Inflammatory macrophage treated with lipopolysaccharide for 4 hours (primary cell): Measurements from ENCODE around the gene PRKN.

Source experiments
- DNase-seq: peaks from one replicate; pipeline ENCODE4 v3.0.0-alpha.2; 2020

PRKN gene

DNA sequence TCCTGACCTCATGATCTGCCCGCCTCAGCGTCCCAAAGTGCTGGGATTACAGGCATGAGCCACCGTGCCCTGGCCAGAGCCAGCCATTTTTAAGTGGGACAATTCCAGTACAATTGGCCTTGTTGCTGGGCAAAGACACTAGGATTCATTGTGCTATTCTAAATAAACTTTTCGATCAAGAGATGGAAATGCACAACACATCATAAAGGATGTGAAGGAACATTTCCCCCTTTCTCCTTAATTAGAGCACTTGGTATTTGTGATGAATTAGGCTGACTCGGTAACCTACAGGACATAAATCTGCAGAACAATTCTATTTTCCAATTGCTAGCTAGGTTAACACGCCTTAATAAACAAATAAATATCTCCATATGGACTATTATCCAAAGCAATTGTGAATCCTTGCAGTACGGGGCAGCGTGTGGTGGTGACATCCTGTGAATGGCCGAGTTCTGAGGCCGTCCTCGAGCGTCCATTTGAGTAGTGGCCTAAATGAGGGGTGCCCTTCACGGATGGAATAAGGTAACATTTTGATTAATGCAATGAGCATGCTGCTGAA lies 1047.5 kb downstream of the PRKN start:
- no peak for DNase-seq

DNA sequence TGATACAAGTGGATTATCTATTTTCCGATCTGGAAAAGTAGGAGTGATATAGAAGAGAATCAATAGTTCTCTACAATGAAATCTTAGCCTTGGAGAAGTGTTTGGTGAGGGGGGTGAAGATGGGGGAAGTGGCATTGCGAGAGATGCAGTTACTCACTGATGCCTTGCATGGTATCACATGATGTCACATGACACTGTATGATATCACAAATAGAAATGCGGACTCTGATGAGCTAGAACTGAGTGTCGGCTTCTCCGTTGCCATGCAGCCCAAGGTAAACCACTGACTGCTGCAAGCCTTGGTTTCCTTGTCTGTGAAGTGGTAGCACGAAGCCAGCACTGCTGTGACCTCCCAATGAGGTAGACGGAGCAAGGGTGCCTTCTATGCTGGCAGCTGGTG lies 1050.4 kb downstream of the PRKN start:
- DNase-seq, result no peak

GRCh38 chr6:161676586-161676985 lies 1051.0 kb downstream of the PRKN start:
- DNase-seq, result no peak

DNA sequence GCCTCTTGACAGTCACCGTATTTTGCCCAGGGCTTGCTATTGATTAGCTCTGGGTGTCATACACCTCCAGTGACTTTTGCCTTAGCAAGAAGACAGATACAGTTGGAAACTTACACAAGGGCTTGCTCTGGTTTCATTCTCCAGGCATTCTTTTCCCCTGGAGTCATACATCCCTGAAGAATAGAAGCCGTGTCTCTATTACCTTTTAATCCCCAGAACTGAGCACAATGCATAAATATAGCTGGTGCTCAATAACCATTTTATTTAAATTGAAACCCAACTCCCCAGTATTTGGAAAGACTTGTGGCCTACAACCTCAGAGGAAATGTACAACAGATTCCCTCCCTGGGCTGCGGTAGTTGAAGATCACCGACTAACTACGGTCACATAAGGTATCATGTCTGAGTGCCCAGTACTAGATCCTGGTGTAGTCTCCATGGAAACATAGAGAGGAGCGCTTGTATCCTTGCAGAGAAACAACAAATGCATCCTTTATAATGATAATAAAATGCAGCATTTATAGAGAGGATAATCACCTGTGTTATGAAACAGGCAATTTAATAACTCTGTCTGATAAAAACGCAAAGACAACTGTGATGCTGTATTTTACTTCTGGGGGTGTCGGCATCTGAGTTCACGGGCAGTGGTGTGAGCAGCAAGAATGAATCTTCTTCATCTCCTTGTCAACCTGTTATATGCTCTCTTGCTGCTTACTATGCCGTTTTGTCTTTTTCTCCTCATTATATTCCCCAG lies 1052.5 kb downstream of the PRKN start:
- DNase-seq, result no peak

GRCh38 chr6:161673026-161673425 lies 1054.5 kb downstream of the PRKN start:
- DNase-seq, result no peak

- no peak for DNase-seq
These were observed 1056.4 kb downstream of the PRKN start for GRCh38 chr6:161671117-161671516.

DNA sequence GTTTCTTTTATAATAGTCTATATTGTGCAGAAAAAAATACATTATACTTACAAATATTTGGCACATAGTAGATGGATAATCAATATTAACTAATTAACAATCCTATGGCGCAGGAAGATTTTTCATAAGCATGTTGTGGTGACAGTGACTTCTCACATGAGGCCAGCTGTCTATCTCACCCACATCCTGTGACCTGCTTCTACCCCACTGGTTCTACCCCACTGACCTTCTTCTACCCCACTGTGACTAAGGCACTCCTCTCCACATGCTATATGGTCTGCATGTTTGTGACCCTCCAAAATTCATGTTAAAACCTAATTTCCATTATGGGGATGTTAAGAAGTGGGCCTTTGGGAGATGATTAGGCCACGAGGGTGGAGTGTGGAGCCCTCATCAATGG lies 1058.9 kb downstream of the PRKN start:
- no peak for DNase-seq

DNA sequence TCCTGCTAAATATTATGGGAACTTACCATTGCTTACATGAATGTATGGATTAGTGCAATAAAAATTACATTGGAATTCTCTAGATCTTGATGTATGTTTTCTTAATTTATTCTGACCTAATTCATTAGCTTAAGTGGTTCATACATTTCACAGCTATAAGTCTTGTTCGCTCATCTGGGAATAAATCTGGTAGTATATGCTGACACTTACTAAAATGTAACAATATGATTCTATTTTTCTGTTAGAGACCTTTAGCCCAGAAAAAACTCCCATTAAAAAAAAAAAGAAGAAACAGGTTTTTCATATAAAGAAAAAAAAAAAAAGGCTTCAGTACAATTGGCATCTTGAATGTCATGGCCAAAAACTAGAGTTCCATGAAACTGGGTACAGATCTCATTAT lies 1059.6 kb downstream of the PRKN start:
- DNase-seq, result no peak

- no peak for DNase-seq
These were observed 1063.9 kb downstream of the PRKN start for GRCh38 chr6:161663682-161664081.

- no peak for DNase-seq
These were observed 1066.6 kb downstream of the PRKN start for GRCh38 chr6:161660666-161661571.

DNA sequence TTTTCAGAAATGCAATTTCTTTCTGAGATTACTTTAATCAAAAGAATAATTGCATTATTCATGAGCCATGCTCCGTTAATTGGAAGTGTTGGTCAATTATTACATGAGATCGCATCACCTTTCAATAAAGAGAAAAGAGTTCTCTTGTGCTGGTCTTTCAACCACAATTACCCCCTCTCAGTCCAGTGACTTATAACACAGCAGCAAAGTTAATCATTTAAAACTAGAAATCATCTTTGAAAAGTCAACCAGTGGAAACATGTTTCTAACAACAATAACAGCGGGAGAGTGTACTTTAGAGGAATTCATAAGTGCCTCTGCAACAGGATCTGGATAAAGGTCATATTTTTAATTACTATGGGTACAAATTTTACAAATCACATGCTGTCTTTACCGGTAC lies 1069.4 kb downstream of the PRKN start:
- DNase-seq, result no peak

GRCh38 chr6:161654209-161654608 lies 1073.4 kb downstream of the PRKN start:
- DNase-seq, result no peak

- DNase-seq, result no peak
These were observed 1075.6 kb downstream of the PRKN start for GRCh38 chr6:161651949-161652348.

DNA sequence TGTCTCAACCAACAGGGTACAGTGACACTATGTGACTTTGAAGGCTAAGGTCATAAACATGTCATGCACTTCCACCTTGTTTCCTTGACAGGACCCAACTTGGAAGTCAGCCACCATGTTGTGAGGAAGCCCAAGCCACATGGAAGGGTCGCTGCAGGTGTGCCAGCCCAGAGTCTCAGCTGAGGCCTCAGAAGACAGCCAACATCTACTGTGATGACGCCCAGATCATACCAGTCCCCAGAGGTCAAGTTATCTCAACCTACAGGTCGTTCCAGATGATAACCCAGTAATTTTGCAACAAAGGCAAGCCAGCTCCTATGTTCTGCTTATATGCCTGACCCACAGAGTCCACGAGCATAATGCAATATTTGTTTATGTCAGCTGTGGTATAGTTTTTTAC lies 1077.7 kb downstream of the PRKN start:
- DNase-seq, result no peak

DNA sequence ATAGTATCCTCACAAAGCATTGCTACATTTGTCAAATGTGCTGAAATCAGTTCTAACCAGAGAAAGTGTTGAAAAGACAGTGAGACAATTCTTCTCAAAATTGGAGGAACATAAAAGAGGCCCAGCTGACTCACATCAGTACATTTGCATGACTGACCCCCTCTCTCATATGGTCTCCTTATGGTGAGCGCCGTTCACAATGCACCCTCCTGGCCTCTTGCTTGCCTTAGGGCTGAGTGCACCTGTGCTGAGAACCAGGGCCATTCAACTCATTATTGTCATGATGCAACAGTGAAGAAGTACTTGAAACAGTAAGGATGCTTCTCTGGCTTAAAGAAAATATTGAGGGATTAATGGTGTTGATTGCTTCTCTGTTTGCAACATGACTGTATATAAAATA lies 1078.5 kb downstream of the PRKN start:
- no peak for DNase-seq

DNA sequence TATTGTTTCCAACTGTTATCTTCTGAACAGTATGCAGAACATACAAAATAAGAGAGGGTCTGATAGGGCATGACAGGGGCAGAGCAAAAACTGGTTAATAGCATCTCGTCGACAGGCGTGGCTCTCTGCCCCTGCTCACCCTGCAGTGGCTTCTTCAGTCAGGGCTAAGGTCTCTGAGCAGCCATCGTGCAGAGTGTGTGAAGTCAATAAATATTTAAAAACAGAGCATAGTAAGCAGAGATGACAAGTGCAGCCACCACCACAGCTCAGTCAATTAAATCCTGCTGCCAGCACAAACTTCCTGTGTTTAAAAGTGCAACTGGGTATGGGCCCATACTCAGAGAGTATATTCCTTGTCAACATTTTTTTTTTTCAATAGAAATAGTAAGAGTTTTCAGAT lies 1080.3 kb downstream of the PRKN start:
- DNase-seq, result no peak

DNA sequence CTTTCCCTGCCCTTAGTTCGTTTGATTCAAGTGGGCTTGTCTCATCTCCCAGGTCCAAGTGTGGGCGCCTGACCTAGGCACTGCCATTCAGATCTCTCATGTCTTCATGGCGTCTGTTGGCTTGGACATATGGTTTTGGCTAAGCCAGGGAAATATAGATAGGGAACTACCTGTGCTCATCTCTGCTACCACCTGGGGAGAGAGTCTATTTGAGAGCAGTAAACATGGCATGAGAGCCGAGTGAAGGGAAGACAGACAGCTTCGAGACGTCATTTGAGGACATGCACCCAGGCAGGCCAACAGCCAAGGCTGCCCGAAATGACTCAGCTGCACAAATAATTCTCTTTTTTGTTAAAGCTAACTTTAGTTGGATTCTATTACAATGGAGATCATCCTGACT lies 1083.0 kb downstream of the PRKN start:
- no peak for DNase-seq

- no peak for DNase-seq
These were observed 1086.4 kb downstream of the PRKN start for GRCh38 chr6:161641175-161641574.

DNA sequence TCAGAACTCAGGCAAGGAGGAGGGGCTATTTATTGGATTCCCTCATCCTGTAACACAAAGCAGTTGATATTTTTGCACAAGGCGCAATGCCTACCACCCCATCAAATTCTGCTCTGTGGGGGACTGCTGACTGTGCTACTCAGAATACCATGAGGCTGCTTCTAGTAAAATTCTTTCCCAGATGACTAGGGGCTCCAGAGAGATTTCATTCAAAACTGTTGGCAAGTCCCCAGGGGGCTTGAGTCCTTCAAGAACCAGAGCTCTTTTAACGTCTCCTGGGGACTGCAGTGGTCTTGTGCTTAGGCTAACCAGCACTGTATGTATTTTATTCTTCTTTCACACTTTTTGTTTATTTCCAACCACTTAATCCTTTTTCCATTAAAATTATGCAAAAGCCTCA lies 1087.8 kb downstream of the PRKN start:
- DNase-seq, result no peak

GRCh38 chr6:161637658-161638057 lies 1089.9 kb downstream of the PRKN start:
- no peak for DNase-seq

GRCh38 chr6:161636882-161637430 lies 1090.6 kb downstream of the PRKN start:
- DNase-seq, result no peak

- DNase-seq, result no peak
These were observed 1091.6 kb downstream of the PRKN start for GRCh38 chr6:161635975-161636374.

- DNase-seq, result no peak
These were observed 1092.7 kb downstream of the PRKN start for GRCh38 chr6:161634916-161635315.
